Spleen (tissue), 11 donors: ENCODE measurements around the gene DDAH1. TPM values are rescaled to one million over a fixed set of nuclear protein-coding genes. Genes with fewer than 3 reads are reported as not detected.

ENCODE experiments used
- DNase-seq: peaks from one replicate; pipeline ENCODE4 v3.0.0-alpha.2; 2020
- H3K27ac ChIP-seq, 8 donors: fragments of 200-600 bp; sonication (generic) in 7 of 8; 1 replicate in 4 of 8; 2 replicates in 4 of 8; pipeline versions ENCODE4 v1.5.0 to v1.8.0; 2016 to 2021; ENCODE audit warnings: inconsistent platforms in 4 of 8, mild to moderate bottlenecking in 4 of 8, moderate library complexity in 1 of 8
- H3K27me3 ChIP-seq, 7 donors: fragments of 200-600 bp; sonication (generic) in 6 of 7; replicated peaks in 1 of 7; 1 replicate in 4 of 7; 2 replicates in 3 of 7; pipeline versions ENCODE4 v1.5.0 to v1.8.0; 2016 to 2021; ENCODE audit warnings: inconsistent platforms in 3 of 7, mild to moderate bottlenecking in 1 of 7
- H3K36me3 ChIP-seq, 6 donors: fragments of 200-600 bp; sonication (generic) in 5 of 6; 1 replicate in 4 of 6; 2 replicates in 2 of 6; pipeline versions ENCODE4 v1.5.0 to v1.8.0; 2016 to 2021; ENCODE audit warnings: inconsistent platforms in 2 of 6
- H3K4me1 ChIP-seq, 6 donors: fragments of 200-600 bp; sonication (generic) in 5 of 6; 1 replicate in 3 of 6; 2 replicates in 3 of 6; pipeline versions ENCODE4 v1.5.0 to v1.8.0; 2016 to 2021; ENCODE audit warnings: inconsistent platforms in 3 of 6
- H3K4me3 ChIP-seq, 8 donors: fragments of 200-600 bp; sonication (generic) in 7 of 8; 1 replicate in 4 of 8; 2 replicates in 4 of 8; pipeline versions ENCODE4 v1.5.0 to v1.8.0; 2016 to 2021; ENCODE audit warnings: inconsistent platforms in 4 of 8, mild to moderate bottlenecking in 4 of 8, moderate library complexity in 2 of 8
- H3K9me3 ChIP-seq, 8 donors: fragments of 200-600 bp; sonication (generic) in 7 of 8; 1 replicate in 4 of 8; 2 replicates in 4 of 8; pipeline versions ENCODE4 v1.5.0 to v1.8.0; 2016 to 2021; ENCODE audit warnings: inconsistent platforms in 4 of 8
- CTCF ChIP-seq, 11 experiments: fragments of 200-600 bp in 7 of 11; fragments of 450-650 bp in 4 of 11; sonication (generic) in 4 of 11; IDR thresholded peaks in 8 of 11; conservative IDR thresholded peaks in 3 of 11; 1 replicate in 7 of 11; 2 replicates in 4 of 11; pipeline versions ENCODE4 v1.4.0 to v1.8.0; 2016 to 2021; ENCODE audit warnings: antibody characterized with exemption in 11 of 11, inconsistent platforms in 4 of 11, mild to moderate bottlenecking in 1 of 11
- POLR2A ChIP-seq, 3 donors: fragments of 450-650 bp; IDR thresholded peaks; one replicate each; pipeline ENCODE4 v1.5.1; 2017; ENCODE audit warnings: antibody characterized with exemption in 3 of 3, mild to moderate bottlenecking in 1 of 3
- POLR2AphosphoS5 ChIP-seq, 3 donors: sonication (generic); formaldehyde crosslinking; IDR thresholded peaks; one replicate each; pipeline ENCODE4 v1.5.1; 2017; ENCODE audit warnings: antibody characterized with exemption in 3 of 3
- WGBS, 5 donors: extraction: QIAGEN DNeasy Blood & Tissue Kit in 3 of 5; methylation state at CpG; one replicate each; pipeline versions ENCODE4 v1.1.5 to v1.1.7; 2013 to 2018; 5-methylcytosine and 5-hydroxymethylcytosine counted together
- intact Hi-C: fragments of 100-400 bp; cut with DNase I; formaldehyde crosslinking; loops from one replicate; pipeline ENCODE4 v1.15.0; 2023; ENCODE audit warnings: low total_unique reads
- polyA plus RNA-seq, 3 donors: library from polyadenylated mRNA; stranded (reverse); fragments of 200-250 nt; gene quantifications; one replicate each; pipeline ENCODE4 v1.2.1, GENCODE V29; 2013
- total RNA-seq, 7 donors: library from RNA; depleted of rRNA in 3 of 7; stranded (reverse); fragments of >200 nt in 3 of 7; fragmentation: NEBNext Ultra II Directional in 4 of 7; extraction: Animal tissue kit (Norgen Biotek cat#: 25700) in 4 of 7; gene quantifications; one replicate each; pipeline versions ENCODE4 v1.1.0 to v1.2.1, GENCODE V29; 2016 to 2021
- donor health status: healthy with polysubstance abuse.
- donor health status: DM: no; HTN: no; CAD: no; lungs with moderate emphysema.
- donor health status: DM: no; HTN: no; CAD: no.
- donor health status: Bipolar disorder and iron deficiency.
- donor health status: healthy.
- donor health status: DM: no; HTN: no; CAD: no.
- donor health status: DM: yes; HTN: yes; CAD: no.

Gene DDAH1
- total and polyA plus RNA-seq, 10 donors: 1.8 to 19.8 (median 13.7) TPM

- Histone ChIP-seq H3K27me3 (peaks cover 0 to 7% (median 0%) of the 10 kb centered on the region in 7 donors), H3K4me1 (peaks cover 6 to 32% (median 17%) of the 10 kb centered on the region in 6 donors), H3K4me3 (no peak overlapping the region), H3K9me3 (no peaks in the 10 kb centered on the region), H3K36me3 (peaks cover 0 to 5% (median 0%) of the 10 kb centered on the region in 6 donors), H3K27ac (no peak overlapping the region)
- TF ChIP-seq POLR2A (IDR thresholded peaks at IDR 0.05) (no peak), POLR2AphosphoS5 (IDR thresholded peaks at IDR 0.05) (no peak), CTCF (IDR thresholded peaks at IDR 0.05 in 8 of 11, conservative IDR thresholded peaks at IDR 0.05 in 3 of 11) (no peak)
- 87 to 94% (median 90%) methylated on average over 4 of the region's 4 CpGs for WGBS, 5 donors
- DNase-seq: no peak
- intact Hi-C loops: no loop called here
Measured at GRCh38 chr1:85280636-85281035, 184.3 kb downstream of the DDAH1 start.

GRCh38 chr1:85279458-85280080, 185.4 kb downstream of the DDAH1 start:
- H3K36me3 ChIP-seq: peaks cover 0 to under 1% (median 0%) of the 10 kb centered on the region in 6 donors
- H3K4me1 ChIP-seq: peaks cover 13 to 42% (median 26%) of the 10 kb centered on the region in 6 donors
- peaks cover 0 to 7% (median 0%) of the 10 kb centered on the region in 7 donors for H3K27me3 ChIP-seq
- DNase-seq: no peak
- no peaks in the 10 kb centered on the region for H3K9me3 ChIP-seq
- TF ChIP-seq POLR2A (IDR thresholded peaks at IDR 0.05): no peak
- peak overlapping the region in 6 of 8 donors; percentile 27 to 73 (median 54) for H3K27ac ChIP-seq
- no peak overlapping the region for H3K4me3 ChIP-seq
- WGBS, 5 donors: 78 to 86% (median 81%) methylated on average over 10 of the region's 10 CpGs
- intact Hi-C loops: no loop called here

- Histone ChIP-seq H3K4me1 (peaks cover 20 to 49% (median 33%) of the 10 kb centered on the region in 6 donors), H3K36me3 (no peaks in the 10 kb centered on the region), H3K9me3 (no peaks in the 10 kb centered on the region), H3K27ac (peak overlapping the region in 7 of 8 donors; percentile 27 to 73 (median 49)), H3K27me3 (peaks cover 0 to 6% (median 0%) of the 10 kb centered on the region in 7 donors), H3K4me3 (peak overlapping the region in 1 of 8 donors; percentile 12)
- intact Hi-C loops: no loop called here
- TF ChIP-seq CTCF (IDR thresholded peaks at IDR 0.05 in 8 of 11, conservative IDR thresholded peaks at IDR 0.05 in 3 of 11) (no peak), POLR2A (IDR thresholded peaks at IDR 0.05) (no peak), POLR2AphosphoS5 (IDR thresholded peaks at IDR 0.05) (peak in 1 of 3 donors; percentile 68)
- 2 to 9% (median 6%) methylated on average over 2 of the region's 2 CpGs for WGBS, 5 donors
- DNase-seq: no peak
Measured at GRCh38 chr1:85278853-85279314, 186.1 kb downstream of the DDAH1 start.

GRCh38 chr1:85277802-85278201, 187.2 kb downstream of the DDAH1 start:
- no peak for DNase-seq
- peaks cover 29 to 60% (median 43%) of the 10 kb centered on the region in 6 donors for H3K4me1 ChIP-seq
- H3K27ac ChIP-seq: peak overlapping the region in 2 of 8 donors; percentile 99 to 100
- WGBS, 5 donors: 79 to 96% (median 93%) methylated on average over 4 of the region's 4 CpGs
- peaks cover 0 to 6% (median 0%) of the 10 kb centered on the region in 6 donors for H3K36me3 ChIP-seq
- no peaks in the 10 kb centered on the region for H3K9me3 ChIP-seq
- TF ChIP-seq POLR2AphosphoS5 (IDR thresholded peaks at IDR 0.05): no peak
- TF ChIP-seq POLR2A (IDR thresholded peaks at IDR 0.05): no peak
- no peak for TF ChIP-seq CTCF (IDR thresholded peaks at IDR 0.05 in 8 of 11, conservative IDR thresholded peaks at IDR 0.05 in 3 of 11)
- H3K4me3 ChIP-seq: no peak overlapping the region
- H3K27me3 ChIP-seq: no peaks in the 10 kb centered on the region
- intact Hi-C loops: no loop called here
